B cell (primary cell): ENCODE results near the gene LLPH.

Experiments used
- EZH2 ChIP-seq: IDR thresholded peaks from 2 replicates; pipeline ENCODE4 v1.6.1; 2012; ENCODE audit warnings: borderline replicate concordance, low read depth, mild to moderate bottlenecking, moderate library complexity, low read length; ENCODE audit not compliant: insufficient read depth, poor library complexity, severe bottlenecking
- TF ChIP-seq, protein P1 (sequence below): fragments of 200-600 bp; IDR thresholded peaks from one replicate; pipeline ENCODE4 v1.8.0; 2022; ENCODE audit warnings: antibody characterized with exemption, mild to moderate bottlenecking

DNA sequence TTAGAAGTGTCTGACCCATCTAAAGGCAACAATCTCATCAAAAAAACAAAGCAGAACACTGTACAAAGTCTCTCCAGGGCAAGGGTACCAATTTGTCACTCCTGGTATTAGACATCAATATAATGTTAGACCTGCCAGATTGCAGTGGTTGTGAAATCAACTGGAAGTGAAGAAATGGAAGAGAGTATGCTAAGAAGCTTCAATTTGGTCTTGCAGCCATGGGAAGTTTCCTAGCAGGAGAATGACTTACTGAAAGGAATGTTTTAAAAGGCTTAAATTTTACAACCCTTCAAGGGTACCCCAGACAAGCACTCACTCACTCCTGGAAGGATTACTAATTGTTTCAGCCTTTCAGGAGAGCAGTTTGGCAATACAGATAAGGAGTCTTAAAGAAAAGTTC, 18.9 kb downstream of the LLPH start:
- TF ChIP-seq, protein P1, sequence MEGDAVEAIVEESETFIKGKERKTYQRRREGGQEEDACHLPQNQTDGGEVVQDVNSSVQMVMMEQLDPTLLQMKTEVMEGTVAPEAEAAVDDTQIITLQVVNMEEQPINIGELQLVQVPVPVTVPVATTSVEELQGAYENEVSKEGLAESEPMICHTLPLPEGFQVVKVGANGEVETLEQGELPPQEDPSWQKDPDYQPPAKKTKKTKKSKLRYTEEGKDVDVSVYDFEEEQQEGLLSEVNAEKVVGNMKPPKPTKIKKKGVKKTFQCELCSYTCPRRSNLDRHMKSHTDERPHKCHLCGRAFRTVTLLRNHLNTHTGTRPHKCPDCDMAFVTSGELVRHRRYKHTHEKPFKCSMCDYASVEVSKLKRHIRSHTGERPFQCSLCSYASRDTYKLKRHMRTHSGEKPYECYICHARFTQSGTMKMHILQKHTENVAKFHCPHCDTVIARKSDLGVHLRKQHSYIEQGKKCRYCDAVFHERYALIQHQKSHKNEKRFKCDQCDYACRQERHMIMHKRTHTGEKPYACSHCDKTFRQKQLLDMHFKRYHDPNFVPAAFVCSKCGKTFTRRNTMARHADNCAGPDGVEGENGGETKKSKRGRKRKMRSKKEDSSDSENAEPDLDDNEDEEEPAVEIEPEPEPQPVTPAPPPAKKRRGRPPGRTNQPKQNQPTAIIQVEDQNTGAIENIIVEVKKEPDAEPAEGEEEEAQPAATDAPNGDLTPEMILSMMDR, result no peak
- no peak for TF ChIP-seq EZH2
